Measurements from ENCODE around the gene LTBP1.

LTBP1 gene

DNA sequence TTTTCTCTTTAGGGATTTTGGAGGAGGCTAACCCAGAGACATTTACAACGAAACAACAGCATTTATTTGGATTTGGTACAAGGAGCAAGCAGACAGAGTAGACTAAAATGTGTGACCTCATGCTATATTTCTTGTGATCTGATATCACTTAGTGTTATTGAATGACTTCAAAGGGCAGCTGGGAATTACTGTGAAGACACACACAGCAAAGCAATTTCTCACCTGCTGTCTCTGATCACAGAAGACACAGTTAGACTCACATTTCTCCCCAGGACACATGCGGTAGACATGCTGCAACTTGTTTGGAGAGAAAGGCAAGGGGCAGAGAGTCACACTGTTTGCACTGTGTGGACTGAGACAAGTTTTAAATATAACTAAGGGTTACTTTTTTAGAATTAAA is 67.5 kb downstream of the LTBP1 start:
- DNase-seq, result no peak

- no peak for DNase-seq
These were observed 68.8 kb downstream of the LTBP1 start for GRCh38 chr2:33015421-33016142.

DNA sequence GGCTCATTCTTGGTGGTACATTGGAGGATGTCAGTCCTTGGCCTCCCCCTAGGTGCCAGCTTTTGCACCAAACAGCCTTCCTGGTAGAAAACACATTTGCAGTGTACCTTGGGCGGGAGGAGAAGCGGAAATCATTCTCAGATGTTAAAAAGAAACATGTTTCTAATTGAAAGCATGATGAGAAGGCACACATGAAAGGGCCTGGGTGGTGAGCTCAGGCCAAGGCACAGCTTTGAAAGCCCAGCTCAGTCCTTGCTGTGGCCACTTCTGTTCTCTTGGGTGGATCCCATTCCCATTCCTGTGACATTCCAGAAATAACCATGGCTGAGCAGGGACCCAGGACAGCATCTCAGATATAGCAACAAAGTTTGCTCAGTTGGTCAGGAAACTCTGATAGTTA is 71.5 kb downstream of the LTBP1 start:
- no peak for DNase-seq

GRCh38 chr2:33019796-33020195 is 73.0 kb downstream of the LTBP1 start:
- no peak for DNase-seq

DNA sequence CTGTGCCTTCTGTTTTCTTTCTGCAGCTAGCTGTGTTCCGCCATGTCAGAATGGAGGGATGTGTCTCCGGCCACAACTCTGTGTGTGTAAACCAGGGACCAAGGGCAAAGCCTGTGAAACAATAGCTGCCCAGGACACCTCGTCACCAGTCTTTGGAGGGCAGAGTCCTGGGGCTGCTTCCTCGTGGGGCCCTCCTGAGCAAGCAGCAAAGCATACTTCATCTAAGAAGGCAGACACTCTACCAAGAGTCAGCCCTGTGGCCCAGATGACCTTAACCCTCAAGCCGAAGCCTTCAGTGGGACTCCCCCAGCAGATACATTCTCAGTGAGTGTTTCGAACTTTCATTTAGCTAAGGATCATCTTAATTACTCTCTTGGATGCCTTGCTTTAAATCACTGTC is 74.1 kb downstream of the LTBP1 start:
- no peak for DNase-seq

DNA sequence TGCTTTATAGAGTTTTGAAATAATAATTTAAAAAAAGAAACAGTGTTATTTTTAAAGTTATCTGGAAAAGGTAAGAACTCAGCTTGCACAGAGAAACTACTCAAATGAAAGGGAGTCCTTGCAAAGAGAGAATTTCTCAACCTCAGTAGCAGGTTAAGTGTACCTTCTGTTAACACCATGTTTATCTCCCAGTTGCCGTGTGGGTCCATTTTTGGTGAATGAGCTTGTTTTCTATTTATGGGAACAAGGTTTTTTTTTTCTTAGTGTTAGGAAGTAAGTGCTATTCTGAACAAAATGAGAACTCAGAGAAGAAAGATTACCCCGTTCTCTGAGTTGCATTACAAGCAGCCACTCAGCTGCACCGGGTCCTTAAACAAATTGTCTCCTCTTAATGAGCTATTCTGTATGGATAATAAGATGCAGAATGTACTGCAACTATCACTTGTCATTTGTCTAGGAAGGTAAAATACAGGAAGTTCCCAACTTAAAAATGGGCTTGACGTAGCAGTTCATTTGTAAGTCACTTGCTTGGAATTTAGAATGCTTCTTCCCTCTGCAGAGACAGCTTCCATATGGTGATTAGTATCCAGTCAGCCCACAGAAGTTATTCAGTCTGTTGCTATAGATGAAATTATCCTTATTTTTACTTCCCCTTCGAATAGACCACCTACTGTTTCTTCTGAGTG is 74.9 kb downstream of the LTBP1 start:
- no peak for DNase-seq

- DNase-seq, result no peak
These were observed 75.7 kb downstream of the LTBP1 start for GRCh38 chr2:33022395-33022985.

GRCh38 chr2:33022989-33023727 is 76.4 kb downstream of the LTBP1 start:
- DNase-seq, result no peak

GRCh38 chr2:33023728-33024500 is 77.2 kb downstream of the LTBP1 start:
- DNase-seq, result no peak

DNA sequence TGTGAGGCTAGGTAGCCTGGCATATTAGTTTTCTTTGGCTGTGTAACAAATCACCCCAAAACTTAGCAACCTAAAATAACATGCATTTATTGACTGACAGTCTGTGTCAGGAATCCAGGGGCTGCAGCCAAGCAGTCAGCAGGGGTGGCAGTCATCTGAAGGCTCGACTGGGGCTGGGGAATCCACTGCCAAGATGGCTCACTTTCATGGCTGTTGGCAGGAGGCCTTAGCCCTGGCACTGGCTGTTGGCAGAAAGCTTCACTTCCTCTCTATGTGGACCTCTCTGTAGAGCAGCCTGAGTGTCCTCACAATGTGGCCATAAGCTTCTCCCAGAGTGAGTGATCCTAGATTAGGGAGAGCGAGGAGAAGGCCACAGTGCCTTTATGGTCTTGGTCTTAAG is 78.0 kb downstream of the LTBP1 start:
- DNase-seq, result no peak

DNA sequence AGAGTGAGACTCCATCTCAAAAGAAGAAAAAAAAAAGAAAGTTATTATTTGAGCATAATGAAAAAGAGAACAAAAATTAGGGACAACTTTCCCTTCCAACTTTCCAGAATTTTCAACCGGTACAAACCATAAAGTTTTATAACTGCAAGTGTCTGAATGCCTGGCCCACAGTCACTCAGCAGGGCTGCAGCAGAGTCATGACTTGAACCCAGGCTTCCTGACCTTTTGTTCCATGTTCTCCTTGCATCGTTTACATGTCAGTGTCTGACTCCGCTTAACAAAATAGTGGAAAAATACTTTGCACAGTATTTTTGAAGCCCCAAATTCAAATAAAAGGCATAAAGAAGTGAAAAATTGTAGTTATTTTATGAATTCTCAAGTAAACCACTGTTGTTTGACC is 82.7 kb downstream of the LTBP1 start:
- DNase-seq, result no peak

DNA sequence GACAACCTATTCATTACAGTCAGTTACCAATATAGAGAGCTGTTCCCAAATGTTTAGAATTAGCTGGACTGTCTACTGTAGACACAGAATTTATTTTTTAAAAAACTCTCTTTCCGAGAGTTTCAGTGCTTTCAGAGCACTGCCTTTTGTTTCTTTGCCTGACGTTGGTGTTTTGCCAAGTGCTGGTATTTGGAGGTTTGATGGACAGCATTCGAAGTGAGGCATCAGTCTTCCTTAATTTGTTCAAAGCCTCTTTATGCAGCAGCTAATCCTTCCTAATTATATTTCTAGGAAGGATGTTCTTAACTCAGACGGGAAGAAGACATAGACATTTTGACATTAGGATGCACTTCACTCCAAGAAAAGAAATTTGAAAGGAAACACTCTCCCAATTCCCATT is 83.2 kb downstream of the LTBP1 start:
- DNase-seq, result no peak

DNA sequence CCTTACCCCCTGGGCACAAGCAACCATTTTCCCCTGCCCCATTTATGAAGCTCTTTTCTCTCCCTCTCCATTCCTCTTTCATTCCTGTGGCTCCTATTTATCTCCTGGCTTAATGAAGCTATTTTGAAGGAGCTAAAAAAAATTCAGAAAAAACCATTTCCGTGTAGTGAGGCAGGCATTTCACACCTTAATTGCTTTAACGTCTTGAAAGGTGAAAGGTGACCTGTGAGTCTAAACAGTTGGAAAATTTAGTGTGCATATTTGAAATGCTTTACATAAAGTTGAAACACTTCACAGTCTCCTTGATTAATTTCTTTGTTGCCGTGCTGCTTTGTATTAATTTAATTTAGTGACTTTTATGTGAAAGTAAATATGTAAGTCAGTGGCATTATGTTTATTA is 83.6 kb downstream of the LTBP1 start:
- no peak for DNase-seq

DNA sequence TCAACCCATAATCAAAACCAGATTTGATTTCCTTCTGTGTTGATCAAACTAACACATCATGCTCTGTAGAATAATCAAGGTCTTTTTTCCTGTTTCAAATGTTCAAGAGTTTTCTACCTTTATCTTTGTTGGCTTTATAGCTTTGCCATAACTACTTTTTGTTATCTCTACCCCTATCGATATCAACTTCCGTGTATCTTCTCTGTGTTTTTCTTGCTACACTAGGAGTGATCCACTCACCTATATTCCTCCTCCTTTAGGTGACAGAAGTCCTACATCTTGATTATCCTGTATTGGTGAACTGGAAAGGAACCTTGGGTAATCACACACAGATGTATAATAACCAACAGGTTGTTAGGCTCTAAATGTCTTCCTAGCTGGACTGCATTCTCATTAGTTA is 85.5 kb downstream of the LTBP1 start:
- DNase-seq, result no peak

GRCh38 chr2:33033606-33034081 is 86.9 kb downstream of the LTBP1 start:
- no peak for DNase-seq

- DNase-seq, result no peak
These were observed 88.0 kb downstream of the LTBP1 start for GRCh38 chr2:33034784-33035183.

DNA sequence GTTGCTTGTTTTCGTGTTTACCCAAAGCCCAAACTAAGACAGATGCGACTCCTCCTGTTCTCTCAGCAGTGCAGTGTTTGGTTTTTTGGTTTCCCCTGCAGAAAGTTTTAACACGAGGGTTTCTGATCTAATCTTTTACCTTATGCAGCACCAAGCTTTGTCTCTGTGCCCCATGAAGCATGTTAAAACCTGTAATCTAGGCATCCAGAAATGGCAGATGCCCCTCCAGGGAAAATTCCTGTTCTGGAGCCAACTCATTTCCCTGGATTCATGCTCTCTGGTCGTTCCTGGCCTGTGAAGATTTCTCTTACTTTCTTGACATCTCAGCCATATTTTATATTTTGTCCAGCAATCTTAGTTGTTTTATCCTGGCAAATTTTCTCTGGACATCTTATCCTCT is 91.5 kb downstream of the LTBP1 start:
- no peak for DNase-seq

GRCh38 chr2:33038799-33039198 is 92.0 kb downstream of the LTBP1 start:
- no peak for DNase-seq

GRCh38 chr2:33040541-33040940 is 93.8 kb downstream of the LTBP1 start:
- DNase-seq, result no peak

DNA sequence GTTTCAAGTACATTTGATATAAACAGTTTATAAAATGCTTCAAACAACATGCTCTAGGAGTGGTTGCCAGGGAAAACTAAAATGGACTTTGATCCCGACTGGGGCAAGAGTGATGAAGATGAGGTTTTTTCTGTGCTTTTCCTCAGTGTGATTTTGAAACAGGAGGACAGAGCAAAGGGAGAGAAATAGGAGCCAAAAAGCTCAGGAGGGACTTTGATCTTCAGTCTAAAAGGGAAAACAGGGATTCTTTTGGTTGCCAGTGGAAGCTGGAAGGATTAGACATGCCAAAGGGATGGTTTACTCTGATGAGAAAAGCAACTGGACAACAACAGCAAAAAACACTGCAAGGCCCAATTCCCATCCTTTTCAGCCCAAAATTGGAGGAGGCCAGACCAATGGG is 95.5 kb downstream of the LTBP1 start:
- DNase-seq, result no peak

- no peak for DNase-seq
These were observed 96.1 kb downstream of the LTBP1 start for GRCh38 chr2:33042819-33043218.

GRCh38 chr2:33047939-33048338 is 101.2 kb downstream of the LTBP1 start:
- no peak for DNase-seq

All from NCI-H1436 (cell line).